GM08714 (cell line): Measurements from ENCODE around the gene SVOPL.
A peak's percentile ranks its signal among the peaks of the same experiment; 100 is the strongest.

Experiments used
- H3K4me3 ChIP-seq: fragments of 200-500 bp; sonication (Bioruptor generic); 2 replicates; pipeline ENCODE4 v1.5.1; 2014; ENCODE audit warnings: mild to moderate bottlenecking, low read length, inconsistent platforms
- ZNF274 ChIP-seq: IDR thresholded peaks from 2 replicates; pipeline ENCODE4 v1.6.1; 2012; ENCODE audit warnings: mild to moderate bottlenecking, low read depth, low read length

Gene SVOPL

DNA sequence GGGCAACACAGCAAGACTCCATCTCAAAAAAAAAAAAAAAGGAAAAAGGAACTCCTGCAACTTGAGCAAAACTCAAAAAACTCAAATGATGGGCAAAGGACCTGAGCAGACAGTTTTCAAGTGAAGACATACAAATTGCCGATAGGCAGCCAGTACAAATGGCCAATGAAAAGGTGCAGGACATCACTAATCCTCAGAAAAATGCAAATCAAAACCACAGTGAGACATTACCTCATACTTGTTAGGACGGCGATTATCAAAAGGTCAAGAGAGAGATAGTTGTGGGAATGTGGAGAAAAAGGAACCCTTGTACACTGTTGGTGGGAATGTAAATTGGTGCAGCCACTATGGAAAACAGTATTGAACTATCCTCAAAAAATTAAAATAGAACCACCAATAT is 16.8 kb downstream of the SVOPL start:
- H3K4me3 ChIP-seq, result no peak overlapping the region
- no peak for TF ChIP-seq ZNF274

GRCh38 chr7:138679793-138680192 is 21.4 kb downstream of the SVOPL start:
- no peak overlapping the region for H3K4me3 ChIP-seq
- no peak for TF ChIP-seq ZNF274

- H3K4me3 ChIP-seq, result no peak overlapping the region
- no peak for TF ChIP-seq ZNF274
Observed at GRCh38 chr7:138670594-138670993, 30.6 kb downstream of the SVOPL start.

- no peak for TF ChIP-seq ZNF274
Observed at GRCh38 chr7:138669364-138669763, 31.8 kb downstream of the SVOPL start.

DNA sequence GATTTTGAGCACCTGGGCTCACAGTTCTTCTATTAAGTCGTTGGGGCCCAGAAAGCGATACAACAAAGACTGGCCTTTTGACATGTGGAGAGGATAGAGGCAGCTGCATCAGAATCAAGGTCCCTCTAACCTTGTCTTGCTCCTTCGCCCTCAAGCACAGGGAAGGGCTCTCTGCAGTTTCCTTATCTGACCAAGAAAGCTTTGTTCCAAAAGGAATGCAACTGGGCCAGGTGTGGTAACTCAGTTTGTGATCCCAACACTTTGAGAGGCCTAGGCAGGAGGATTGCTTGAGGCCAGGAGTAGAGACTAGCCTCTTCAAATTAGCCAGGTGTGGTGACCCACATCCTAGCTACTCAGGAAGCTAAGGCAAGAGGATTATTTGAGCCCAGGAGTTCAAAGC is 32.2 kb downstream of the SVOPL start:
- no peak for TF ChIP-seq ZNF274
- no peak overlapping the region for H3K4me3 ChIP-seq

More at GRCh38 chr7:138669364-138669763, 31.8 kb downstream of the SVOPL start:
- no peak overlapping the region for H3K4me3 ChIP-seq

DNA sequence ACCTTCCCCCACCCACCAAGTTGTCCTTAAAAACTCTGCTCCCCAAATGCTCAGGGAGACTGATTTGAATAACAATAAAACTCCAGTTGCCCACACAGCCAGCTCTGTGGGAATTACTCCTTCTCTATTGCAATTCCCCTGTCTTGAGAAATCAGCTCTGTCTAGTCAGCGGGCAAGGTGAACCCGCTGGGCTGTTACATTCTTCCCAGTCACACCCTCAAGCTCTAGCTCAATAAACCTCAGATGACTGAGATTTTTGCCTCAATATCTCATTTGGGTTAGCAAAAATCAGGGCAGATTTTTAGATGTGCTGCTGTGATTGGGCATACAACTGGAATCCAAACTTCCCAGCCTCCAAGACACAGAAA is 32.9 kb downstream of the SVOPL start:
- no peak for TF ChIP-seq ZNF274
- no peak overlapping the region for H3K4me3 ChIP-seq

DNA sequence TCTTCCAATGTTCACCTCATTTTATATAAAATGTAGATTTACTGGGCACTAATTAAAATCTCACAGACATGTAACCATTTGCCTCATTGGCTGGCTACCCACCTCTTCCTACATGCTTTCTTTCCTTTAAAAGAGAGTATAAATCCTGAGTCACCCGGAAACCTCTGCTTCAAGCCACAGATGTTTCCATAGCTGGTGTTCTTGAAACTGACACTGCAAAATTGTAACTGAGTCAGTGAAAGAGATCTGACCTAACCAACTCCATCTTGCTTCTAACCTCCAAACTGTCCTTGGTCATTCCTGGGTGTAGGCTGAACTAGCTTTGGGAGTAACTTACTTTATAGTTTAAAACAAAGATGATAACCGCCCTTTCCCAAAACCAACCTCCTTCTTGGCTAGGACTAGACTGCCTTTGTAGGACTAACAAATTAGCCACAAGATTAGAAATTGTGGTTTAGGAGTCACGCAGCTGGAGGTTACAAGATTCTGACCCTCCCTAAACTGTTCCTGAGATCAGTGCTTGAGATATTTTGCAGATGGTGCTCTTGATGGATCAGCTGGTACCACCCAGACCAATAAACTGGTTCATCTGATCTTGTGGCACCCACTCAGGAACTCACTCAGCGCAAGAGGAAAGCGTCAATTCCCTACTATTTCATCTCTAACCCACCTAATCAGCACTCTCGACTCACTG is 33.5 kb downstream of the SVOPL start:
- no peak overlapping the region for H3K4me3 ChIP-seq
- no peak for TF ChIP-seq ZNF274

GRCh38 chr7:138666385-138666784 is 34.8 kb downstream of the SVOPL start:
- no peak overlapping the region for H3K4me3 ChIP-seq
- TF ChIP-seq ZNF274, result no peak

- no peak overlapping the region for H3K4me3 ChIP-seq
- TF ChIP-seq ZNF274, result no peak
Observed at GRCh38 chr7:138665669-138666140, 35.5 kb downstream of the SVOPL start.

GRCh38 chr7:138665249-138665648 is 35.9 kb downstream of the SVOPL start:
- TF ChIP-seq ZNF274, result no peak

DNA sequence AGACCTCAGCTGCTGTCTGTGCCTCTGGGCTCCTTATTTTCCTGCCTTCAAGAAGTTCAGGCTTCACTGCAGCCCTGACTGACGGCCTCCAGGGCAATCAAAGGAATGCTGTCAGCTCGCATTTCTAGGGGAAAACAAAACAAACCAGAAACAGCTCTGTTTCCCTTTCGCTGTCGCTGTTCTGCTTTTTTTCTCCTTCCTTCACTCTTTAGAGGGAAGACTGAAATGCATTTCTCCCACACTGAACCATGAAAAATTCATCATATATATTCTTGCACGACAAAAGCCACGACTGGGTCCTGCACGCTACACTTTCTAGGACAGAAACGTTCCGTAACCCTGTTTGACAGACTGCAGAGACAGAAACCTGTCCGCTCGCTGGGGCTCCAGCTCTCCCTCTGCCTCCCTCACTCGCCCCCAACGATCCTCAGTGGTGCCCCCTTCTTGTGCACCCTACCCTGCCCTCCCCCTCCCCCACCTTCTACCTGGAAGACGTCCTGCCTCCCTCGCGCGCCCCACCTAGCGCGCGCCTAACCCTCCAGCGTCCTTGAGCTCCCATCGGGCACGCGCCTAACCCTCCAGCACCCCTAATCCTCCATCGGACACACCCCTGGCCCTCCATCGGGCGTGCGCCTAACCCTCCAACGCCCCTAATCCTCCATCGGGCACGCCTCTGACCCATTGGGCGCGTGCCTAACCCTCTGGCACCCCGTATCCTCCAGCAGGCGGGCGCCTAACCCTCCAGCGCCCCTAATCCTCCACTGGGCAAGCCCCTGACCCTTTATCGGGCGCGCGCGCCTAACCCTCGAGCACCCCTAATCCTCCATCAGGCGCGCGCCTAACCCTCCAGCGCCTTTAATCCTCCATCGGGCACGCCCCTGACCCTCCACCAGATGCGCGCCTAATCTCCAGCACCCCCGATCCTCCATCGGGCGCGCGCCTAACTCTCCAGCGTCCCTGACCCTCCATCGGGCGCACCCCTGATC is 37.1 kb downstream of the SVOPL start:
- no peak for TF ChIP-seq ZNF274
- H3K4me3 ChIP-seq, result peak overlapping the region; percentile 63; the same call in 1 of the 2 replicates

More at GRCh38 chr7:138665249-138665648, 35.9 kb downstream of the SVOPL start:
- H3K4me3 ChIP-seq, result no peak overlapping the region

DNA sequence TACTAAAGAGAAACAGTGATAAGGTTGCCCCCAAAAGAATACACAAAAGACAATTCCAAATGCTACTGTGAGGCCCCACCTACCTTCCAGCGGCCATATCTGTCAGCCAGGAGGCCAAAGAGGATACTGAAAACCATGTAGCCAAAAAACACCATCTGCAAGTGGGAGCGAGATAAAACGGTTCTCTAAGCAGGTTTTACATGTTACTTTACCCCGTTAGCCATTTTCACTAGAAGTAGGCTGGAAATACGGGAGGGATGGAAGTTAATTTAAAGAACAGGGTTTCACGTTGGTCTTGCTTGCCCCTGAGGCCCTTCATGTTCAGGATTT is 38.2 kb downstream of the SVOPL start:
- no peak for TF ChIP-seq ZNF274

DNA sequence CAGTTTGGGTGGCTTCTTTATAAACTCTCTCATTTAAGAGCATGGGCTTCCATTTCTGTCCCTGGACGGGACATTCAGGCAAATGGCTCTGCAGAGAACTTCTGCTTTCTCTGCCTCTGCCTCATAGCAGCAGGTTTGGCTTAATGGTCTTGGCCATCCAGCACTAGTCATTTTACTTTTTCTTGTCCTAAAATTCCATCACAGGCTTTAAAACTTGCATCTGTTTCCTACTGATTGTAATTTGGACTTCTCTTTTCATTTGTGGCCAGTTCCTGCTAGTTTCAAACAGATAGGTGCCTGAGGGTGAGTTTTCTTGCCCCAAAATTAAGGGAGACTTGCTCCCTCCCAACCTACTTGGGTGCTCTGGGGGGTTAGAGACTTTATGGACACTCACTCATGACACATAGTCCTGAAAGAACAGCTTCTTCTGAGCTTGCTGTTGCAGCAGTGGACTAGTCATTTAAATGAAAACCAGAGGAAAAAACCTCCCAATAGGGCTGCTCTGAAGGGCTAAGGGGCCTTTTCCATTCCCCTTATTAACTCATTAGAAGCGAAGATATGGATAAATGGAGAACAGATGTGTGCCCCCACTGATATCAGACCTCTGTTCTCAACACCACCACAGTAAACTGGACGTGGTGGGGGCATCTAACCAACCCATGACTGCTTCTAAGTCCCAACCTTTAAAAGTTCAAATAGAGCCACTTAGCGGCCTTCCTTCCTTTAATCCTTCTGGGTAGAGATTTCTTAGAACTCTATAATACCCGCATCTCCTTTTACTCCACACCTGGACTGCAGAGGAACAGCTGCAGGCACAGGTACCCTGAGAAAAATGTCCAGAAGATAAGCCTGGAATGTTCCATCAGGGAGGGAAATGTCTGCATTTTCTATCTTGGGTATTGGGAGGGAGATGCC is 38.8 kb downstream of the SVOPL start:
- no peak overlapping the region for H3K4me3 ChIP-seq
- no peak for TF ChIP-seq ZNF274

More for the DNA sequence above, 38.2 kb downstream of the SVOPL start:
- H3K4me3 ChIP-seq, result no peak overlapping the region
